ENCODE measurements around the gene SEC63. TPM values are rescaled to one million over a fixed set of nuclear protein-coding genes. Genes with fewer than 3 reads are reported as not detected.

The SEC63 gene
- total and polyA plus RNA-seq, 10 donors: 21.2 to 93.9 (median 53.9) TPM

GRCh38 chr6:107976155-107976783, 18.3 kb upstream of the SEC63 start:
- no peak for DNase-seq
- no peaks in the 10 kb centered on the region for H3K36me3 ChIP-seq
- H3K4me3 ChIP-seq: no peak overlapping the region
- 82 to 91% (median 88%) methylated on average over 4 of the region's 4 CpGs for WGBS, 5 donors
- no peaks in the 10 kb centered on the region for H3K27me3 ChIP-seq (replicated peaks in 1 of 7)
- no peak for TF ChIP-seq POLR2AphosphoS5 (IDR thresholded peaks at IDR 0.05)
- intact Hi-C loops (cut with DNase I; ENCODE audit: low total_unique reads): loop anchor here (5.0 kb wide), 1 partner anchor 551 kb away; no protein-coding TSS in a partner anchor
- no peaks in the 10 kb centered on the region for H3K4me1 ChIP-seq
- H3K9me3 ChIP-seq: no peaks in the 10 kb centered on the region
- H3K27ac ChIP-seq: no peak overlapping the region

GRCh38 chr6:107973594-107973993, 15.6 kb upstream of the SEC63 start:
- Histone ChIP-seq H3K4me3 (no peak overlapping the region), H3K4me1 (no peaks in the 10 kb centered on the region), H3K27me3 (replicated peaks in 1 of 7) (no peaks in the 10 kb centered on the region), H3K36me3 (no peaks in the 10 kb centered on the region), H3K9me3 (no peaks in the 10 kb centered on the region), H3K27ac (no peak overlapping the region)
- intact Hi-C loops (cut with DNase I; ENCODE audit: low total_unique reads): no loop called here
- no peak for TF ChIP-seq CTCF (IDR thresholded peaks at IDR 0.05 in 8 of 11, conservative IDR thresholded peaks at IDR 0.05 in 3 of 11)
- no peak for TF ChIP-seq POLR2AphosphoS5 (IDR thresholded peaks at IDR 0.05)
- no peak for TF ChIP-seq POLR2A (IDR thresholded peaks at IDR 0.05)
- WGBS, 5 donors: 67 to 79% (median 75%) methylated on average over 4 of the region's 4 CpGs
- DNase-seq: no peak

DNA sequence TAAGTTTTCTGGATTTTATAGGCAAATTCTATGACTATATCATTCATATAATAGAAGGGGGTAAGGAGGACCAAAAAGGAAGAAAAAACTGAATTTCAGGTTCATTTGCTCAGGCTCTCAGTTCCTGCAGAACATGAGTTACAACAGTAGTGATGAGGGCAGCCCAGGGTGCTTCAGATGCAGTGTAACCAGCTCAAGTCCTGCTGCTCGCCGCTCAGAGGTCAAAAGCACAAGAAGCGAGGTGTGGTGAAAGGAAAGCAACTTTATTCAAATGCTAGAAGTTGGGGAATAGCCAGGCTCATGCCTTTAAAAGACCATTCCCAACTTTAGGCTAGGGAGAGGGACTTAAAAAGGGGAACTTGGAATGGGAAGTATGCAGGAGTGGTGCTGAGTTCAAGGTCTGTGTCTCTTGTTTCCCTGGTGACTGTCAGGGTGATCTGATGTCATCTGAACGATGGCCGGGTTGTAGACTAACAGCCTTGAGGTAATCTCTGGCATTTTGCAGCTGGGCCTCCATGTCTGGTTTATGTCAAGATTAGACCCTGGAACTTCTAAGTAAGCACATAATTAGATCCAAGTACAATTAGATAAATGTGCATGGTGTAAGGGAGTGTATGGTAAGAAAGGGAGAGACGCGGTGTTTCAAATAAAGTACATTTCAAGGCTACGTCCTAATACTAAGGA, 14.5 kb upstream of the SEC63 start:
- no peaks in the 10 kb centered on the region for H3K36me3 ChIP-seq
- no peak for TF ChIP-seq POLR2AphosphoS5 (IDR thresholded peaks at IDR 0.05)

DNA sequence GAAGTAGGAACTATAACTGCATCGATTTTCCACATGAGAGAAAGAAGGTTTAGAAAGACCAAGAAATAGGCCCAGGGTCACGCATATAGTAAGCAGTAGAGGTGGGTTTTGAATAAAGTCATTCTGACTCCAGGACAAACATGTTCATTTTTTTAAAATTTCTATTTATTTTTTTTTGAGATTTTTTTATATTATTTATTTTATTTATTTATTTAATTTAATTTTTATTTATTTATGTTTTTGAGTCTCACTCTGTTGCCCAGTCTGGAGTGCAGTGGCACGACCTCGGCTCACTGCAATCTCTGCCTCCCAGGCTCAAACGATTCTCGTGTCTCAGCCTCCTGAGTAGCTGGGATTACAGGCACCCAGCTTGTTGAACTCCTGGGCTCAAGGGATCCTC, 13.2 kb upstream of the SEC63 start:
- 91 to 97% (median 93%) methylated on average over 6 of the region's 6 CpGs for WGBS, 5 donors

More for the DNA sequence above, 14.5 kb upstream of the SEC63 start:
- Histone ChIP-seq H3K27ac (no peak overlapping the region), H3K4me1 (no peaks in the 10 kb centered on the region), H3K27me3 (replicated peaks in 1 of 7) (no peaks in the 10 kb centered on the region), H3K9me3 (no peaks in the 10 kb centered on the region), H3K4me3 (no peak overlapping the region)
- intact Hi-C loops (cut with DNase I; ENCODE audit: low total_unique reads): no loop called here
- 73 to 82% (median 78%) methylated on average over 8 of the region's 8 CpGs for WGBS, 5 donors
- no peak for DNase-seq

More for the DNA sequence above, 13.2 kb upstream of the SEC63 start:
- Histone ChIP-seq H3K27me3 (replicated peaks in 1 of 7) (no peaks in the 10 kb centered on the region), H3K4me1 (no peaks in the 10 kb centered on the region), H3K27ac (no peak overlapping the region), H3K9me3 (no peaks in the 10 kb centered on the region), H3K4me3 (no peak overlapping the region), H3K36me3 (no peaks in the 10 kb centered on the region)
- DNase-seq: no peak
- TF ChIP-seq CTCF (IDR thresholded peaks at IDR 0.05 in 8 of 11, conservative IDR thresholded peaks at IDR 0.05 in 3 of 11) (no peak), POLR2AphosphoS5 (IDR thresholded peaks at IDR 0.05) (no peak), POLR2A (IDR thresholded peaks at IDR 0.05) (no peak)
- intact Hi-C loops (cut with DNase I; ENCODE audit: low total_unique reads): no loop called here
